ENCODE results near the gene HS6ST1.

HS6ST1 gene

DNA sequence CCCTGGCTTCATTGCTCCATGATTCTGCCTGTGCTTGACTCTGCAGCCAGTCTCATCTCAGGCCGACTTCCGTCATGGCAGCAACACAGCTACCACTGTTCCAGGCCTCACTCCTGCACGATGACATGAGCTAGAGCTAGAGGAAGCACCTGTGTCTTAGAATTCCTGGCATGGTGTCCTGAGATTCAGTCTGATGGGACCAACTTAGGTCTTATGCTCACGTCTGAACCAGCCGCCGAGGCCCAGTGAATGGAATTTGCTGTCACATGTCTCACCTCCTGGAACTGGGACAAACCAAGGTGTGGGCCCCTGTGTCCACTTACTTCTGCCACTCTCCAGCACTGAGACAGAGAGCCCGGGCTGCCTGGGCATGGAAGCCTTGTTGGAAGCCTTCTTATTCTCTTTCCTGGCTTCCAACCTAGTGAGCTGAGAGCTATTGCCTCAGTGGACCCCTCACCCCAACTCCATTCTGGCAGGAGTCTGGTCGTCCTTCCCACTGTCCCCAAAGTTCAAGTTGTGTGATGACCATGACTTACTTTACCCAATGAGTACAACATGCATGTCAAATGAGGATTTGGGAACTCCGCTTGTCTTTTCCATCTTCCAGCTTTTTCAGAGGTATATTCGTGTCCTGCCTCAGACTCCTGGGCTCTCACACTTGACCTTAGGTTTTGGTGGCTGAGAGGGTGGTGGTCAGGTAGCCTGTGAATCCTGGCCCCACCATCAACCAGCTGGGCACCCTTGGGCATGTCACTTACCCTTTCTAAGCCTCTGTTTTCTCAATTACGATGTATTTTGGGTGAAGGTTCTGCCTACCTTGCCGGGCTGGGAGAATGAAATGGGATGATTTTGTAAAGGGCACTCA, 39.1 kb upstream of the HS6ST1 start:
- no peak overlapping the region for H3K4me3 ChIP-seq (ENCODE audit: low read length)
- DNase-seq (ENCODE audit: low read depth) = no peak
- TF ChIP-seq, protein P1, sequence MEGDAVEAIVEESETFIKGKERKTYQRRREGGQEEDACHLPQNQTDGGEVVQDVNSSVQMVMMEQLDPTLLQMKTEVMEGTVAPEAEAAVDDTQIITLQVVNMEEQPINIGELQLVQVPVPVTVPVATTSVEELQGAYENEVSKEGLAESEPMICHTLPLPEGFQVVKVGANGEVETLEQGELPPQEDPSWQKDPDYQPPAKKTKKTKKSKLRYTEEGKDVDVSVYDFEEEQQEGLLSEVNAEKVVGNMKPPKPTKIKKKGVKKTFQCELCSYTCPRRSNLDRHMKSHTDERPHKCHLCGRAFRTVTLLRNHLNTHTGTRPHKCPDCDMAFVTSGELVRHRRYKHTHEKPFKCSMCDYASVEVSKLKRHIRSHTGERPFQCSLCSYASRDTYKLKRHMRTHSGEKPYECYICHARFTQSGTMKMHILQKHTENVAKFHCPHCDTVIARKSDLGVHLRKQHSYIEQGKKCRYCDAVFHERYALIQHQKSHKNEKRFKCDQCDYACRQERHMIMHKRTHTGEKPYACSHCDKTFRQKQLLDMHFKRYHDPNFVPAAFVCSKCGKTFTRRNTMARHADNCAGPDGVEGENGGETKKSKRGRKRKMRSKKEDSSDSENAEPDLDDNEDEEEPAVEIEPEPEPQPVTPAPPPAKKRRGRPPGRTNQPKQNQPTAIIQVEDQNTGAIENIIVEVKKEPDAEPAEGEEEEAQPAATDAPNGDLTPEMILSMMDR (conservative IDR thresholded peaks at IDR 0.05; ENCODE audit: low read length) = no peak

DNA sequence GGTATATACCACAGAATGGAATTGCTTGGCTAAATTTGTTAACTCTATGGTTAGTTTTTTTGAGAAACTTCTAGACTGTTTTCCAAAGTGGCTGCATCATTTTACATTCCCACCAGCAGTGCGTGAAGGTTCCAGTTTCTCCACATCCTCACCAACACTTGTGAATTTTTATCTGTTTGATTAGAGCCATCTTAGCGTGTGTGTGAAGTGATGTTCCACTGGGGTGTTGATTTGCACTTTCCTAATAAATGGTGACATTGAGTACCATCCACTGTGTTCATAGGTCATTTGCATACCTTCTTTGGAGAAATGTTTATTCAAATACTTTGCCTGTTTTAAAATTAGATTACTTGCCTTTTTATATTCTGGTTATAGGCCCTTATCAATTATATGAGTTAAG, 37.5 kb upstream of the HS6ST1 start:
- no peak for DNase-seq (ENCODE audit: low read depth)
- H3K4me3 ChIP-seq (ENCODE audit: low read length) = no peak overlapping the region
- TF ChIP-seq, protein P1 (conservative IDR thresholded peaks at IDR 0.05; ENCODE audit: low read length) = no peak

DNA sequence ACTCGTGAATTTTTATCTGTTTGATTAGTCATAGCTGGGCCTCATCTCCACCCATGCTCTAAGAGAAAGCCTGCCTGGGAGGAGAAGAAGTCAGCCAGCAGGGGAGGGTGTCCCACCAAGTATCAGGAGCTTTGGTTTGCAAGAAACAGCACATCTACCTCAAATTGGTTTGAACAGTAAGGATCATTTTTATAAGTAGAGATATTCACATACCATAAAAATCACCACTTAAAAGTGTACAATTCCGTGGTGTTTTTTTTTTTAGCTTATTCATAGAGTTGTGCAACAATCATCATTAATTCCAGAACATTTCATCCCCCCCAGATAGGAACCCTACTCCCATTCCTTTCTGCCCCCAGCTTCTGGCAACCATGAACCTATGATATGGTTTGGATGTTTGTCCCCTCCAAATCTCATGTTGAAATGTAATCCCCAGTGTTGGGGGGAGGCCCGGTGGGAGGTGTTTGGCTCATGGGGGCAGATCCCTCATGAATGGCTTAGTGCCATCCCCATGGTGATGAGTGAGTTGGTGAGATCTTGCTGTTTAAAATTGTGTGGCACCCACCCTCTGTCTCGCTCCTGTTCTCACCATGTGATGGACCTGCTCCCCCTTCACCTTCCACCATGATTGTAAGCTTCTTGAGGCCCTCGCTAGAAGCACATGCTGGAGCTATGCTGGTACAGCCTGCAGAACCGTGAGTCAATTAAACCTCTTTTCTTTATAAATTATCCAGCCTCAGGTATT, 36.2 kb upstream of the HS6ST1 start:
- no peak overlapping the region for H3K4me3 ChIP-seq (ENCODE audit: low read length)
- TF ChIP-seq, protein P1 (conservative IDR thresholded peaks at IDR 0.05; ENCODE audit: low read length) = peak; percentile 59
- peak; percentile 72 for DNase-seq (ENCODE audit: low read depth)

DNA sequence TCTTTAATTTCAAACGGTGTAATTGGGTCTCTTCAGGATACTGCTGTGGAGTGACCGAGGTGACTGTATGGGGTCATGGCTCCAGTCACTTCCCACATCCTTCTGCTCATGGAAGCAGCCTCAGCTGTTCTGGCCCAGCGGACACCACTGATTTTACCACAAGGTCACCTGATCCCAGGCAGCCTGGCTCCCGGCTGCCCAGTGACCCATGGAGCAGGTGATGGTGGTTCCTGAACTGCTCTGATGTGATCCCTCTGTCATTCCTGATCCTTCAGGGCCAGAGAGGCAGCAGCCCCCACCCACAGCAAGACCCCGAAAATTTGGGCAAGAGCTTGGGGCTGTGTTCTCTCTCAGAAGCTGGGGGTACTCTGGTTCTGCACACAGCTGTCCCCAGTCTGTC, 35.5 kb upstream of the HS6ST1 start:
- no peak overlapping the region for H3K4me3 ChIP-seq (ENCODE audit: low read length)
- TF ChIP-seq, protein P1 (conservative IDR thresholded peaks at IDR 0.05; ENCODE audit: low read length) = no peak
- DNase-seq (ENCODE audit: low read depth) = no peak

DNA sequence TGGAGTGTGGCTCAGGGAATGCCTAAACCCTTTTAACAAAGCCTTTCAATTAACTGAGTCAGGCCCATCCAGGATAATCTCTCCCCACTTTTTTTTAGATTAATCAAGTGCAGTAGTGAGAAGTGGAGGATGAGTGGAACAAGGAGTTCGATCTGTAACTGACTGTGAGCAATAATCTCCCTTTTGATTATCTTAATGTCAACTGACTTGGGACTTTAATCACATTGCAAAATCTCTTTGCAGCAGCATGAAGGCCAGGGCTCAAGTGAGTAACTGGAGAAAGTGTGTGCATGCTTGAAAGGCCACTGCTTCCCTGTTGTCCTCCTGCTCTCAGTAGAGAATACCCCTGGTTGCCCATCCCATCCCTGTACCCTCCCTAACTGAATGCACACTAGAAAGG, 32.1 kb upstream of the HS6ST1 start:
- TF ChIP-seq, protein P1 (conservative IDR thresholded peaks at IDR 0.05; ENCODE audit: low read length) = no peak
- DNase-seq (ENCODE audit: low read depth) = no peak
- H3K4me3 ChIP-seq (ENCODE audit: low read length) = no peak overlapping the region

DNA sequence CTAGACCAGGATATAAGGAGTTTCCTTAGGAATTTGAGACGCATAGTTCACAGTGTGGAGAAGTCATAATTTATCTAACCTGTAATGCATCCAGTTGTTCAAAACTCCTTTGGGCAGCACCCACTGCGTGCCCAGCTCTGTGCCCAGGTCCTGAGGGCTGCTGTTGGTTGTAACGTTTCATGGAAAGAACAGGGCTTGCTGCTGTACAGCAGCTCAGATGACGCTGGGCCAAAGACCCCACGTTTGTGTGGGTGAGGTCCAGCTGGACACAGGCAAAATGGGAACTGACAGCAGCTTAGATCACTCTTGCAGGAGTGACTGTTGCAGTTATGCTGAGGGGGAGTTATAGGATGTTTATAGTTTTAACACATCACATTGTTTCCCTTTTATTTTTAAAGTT, 30.0 kb upstream of the HS6ST1 start:
- H3K4me3 ChIP-seq (ENCODE audit: low read length) = no peak overlapping the region
- DNase-seq (ENCODE audit: low read depth) = no peak
- TF ChIP-seq, protein P1 (conservative IDR thresholded peaks at IDR 0.05; ENCODE audit: low read length) = no peak
